Body of pancreas (tissue), 4 donors: Measurements from ENCODE around the gene SSU72. TPM values are rescaled to one million over a fixed set of nuclear protein-coding genes. Genes with fewer than 3 reads are reported as not detected.

Experiments
- ATAC-seq: fragments of 150-250 bp; one replicate; pipeline ENCODE4 v1.9.1; 2016
- DNase-seq, 4 donors: peaks; one replicate each; pipeline ENCODE4 v3.0.0-alpha.2; 2019
- H3K27ac ChIP-seq, 4 donors: fragments of 200-600 bp; sonication (generic); 1 replicate in 3 of 4; 2 replicates in 1 of 4; pipeline versions ENCODE4 v1.5.1 to v1.6.1; 2016 to 2019; ENCODE audit warnings: mild to moderate bottlenecking in 1 of 4, mixed read lengths in 1 of 4, moderate library complexity in 1 of 4
- H3K27me3 ChIP-seq, 2 donors: fragments of 200-600 bp; sonication (generic); one replicate each; pipeline ENCODE4 v1.6.0; 2016; ENCODE audit warnings: mild to moderate bottlenecking in 1 of 2
- H3K36me3 ChIP-seq, 2 donors: fragments of 200-600 bp; sonication (generic); replicated peaks in 1 of 2; 2 replicates each; pipeline ENCODE4 v1.5.1; 2016; ENCODE audit warnings: low read depth in 2 of 2; ENCODE audit not compliant: insufficient read depth in 1 of 2
- H3K4me1 ChIP-seq: fragments of 200-600 bp; sonication (generic); one replicate; pipeline ENCODE4 v1.6.0; 2016
- H3K4me3 ChIP-seq, 2 donors: fragments of 200-600 bp; sonication (generic); 1 replicate in 1 of 2; 2 replicates in 1 of 2; pipeline ENCODE4 v1.5.1; 2016 to 2019
- H3K9me3 ChIP-seq, 3 donors: fragments of 200-600 bp; sonication (generic); 1 replicate in 2 of 3; 2 replicates in 1 of 3; pipeline ENCODE4 v1.5.1; 2016
- POLR2A ChIP-seq, 3 donors: fragments of 450-650 bp; IDR thresholded peaks; one replicate each; pipeline ENCODE4 v1.6.1; 2016; ENCODE audit warnings: antibody characterized with exemption in 3 of 3, mild to moderate bottlenecking in 2 of 3
- WGBS, 2 donors: methylation state at CpG; one replicate each; pipeline ENCODE4 v1.1.5; 2017; 5-methylcytosine and 5-hydroxymethylcytosine counted together
- intact Hi-C: fragments of 100-400 bp; cut with DNase I; formaldehyde crosslinking; loops from one replicate; pipeline ENCODE4 v1.15.1; 2023
- total RNA-seq, 2 donors: library from RNA; depleted of rRNA; stranded (reverse); fragments of >200 nt; gene quantifications; one replicate each; pipeline ENCODE4 v1.1.0, GENCODE V29; 2016
- TF ChIP-seq, protein P1 (sequence below), 7 experiments: fragments of 450-650 bp in 4 of 7; fragments of 200-600 bp in 3 of 7; sonication (generic) in 3 of 7; IDR thresholded peaks; one replicate each; pipeline ENCODE4 v1.5.1; 2016 to 2019; ENCODE audit warnings: antibody characterized with exemption in 7 of 7

The SSU72 gene
- total RNA-seq, 2 donors from 2014 or later: 82.1 to 113 TPM

DNA sequence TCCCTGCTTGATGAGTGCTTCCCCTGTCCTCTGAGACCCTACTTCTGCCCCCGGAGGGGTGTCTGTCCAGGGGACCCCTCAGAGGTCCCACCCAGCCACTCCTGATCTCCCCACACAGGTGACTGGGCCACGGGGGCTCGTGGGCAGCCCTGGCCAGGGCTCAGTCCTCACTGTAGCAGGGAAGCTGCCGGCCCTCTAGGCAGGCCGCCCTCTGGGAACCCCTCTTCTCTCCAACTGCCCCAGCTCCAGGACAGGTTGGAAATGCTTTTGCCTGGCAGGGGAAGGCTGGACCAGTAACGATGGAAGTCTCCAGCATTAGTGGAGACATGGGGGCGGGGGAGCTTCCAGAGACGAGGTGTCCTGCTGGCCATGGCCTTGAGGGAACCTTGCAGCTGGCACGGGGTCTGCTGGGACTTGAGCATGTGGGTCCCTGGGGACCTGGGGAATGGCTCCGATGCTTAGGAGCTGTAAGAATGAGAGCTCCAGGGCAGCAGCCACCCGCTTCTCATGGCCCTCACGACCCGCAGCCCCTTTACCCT, 28.4 kb upstream of the SSU72 start:
- peak in 1 of 4 donors; percentile 13 for DNase-seq
- no peak for TF ChIP-seq POLR2A (IDR thresholded peaks at IDR 0.05)
- TF ChIP-seq, protein P1, sequence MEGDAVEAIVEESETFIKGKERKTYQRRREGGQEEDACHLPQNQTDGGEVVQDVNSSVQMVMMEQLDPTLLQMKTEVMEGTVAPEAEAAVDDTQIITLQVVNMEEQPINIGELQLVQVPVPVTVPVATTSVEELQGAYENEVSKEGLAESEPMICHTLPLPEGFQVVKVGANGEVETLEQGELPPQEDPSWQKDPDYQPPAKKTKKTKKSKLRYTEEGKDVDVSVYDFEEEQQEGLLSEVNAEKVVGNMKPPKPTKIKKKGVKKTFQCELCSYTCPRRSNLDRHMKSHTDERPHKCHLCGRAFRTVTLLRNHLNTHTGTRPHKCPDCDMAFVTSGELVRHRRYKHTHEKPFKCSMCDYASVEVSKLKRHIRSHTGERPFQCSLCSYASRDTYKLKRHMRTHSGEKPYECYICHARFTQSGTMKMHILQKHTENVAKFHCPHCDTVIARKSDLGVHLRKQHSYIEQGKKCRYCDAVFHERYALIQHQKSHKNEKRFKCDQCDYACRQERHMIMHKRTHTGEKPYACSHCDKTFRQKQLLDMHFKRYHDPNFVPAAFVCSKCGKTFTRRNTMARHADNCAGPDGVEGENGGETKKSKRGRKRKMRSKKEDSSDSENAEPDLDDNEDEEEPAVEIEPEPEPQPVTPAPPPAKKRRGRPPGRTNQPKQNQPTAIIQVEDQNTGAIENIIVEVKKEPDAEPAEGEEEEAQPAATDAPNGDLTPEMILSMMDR (IDR thresholded peaks at IDR 0.05): no peak
- Histone ChIP-seq H3K27me3 (no peaks in the 10 kb centered on the region), H3K9me3 (no peaks in the 10 kb centered on the region), H3K4me3 (no peak overlapping the region), H3K27ac (no peak overlapping the region), H3K4me1 (peaks cover 15% of the 10 kb centered on the region), H3K36me3 (no peaks in the 10 kb centered on the region)
- ATAC-seq: no peak
- intact Hi-C loops: no loop called here
- 53 to 63% methylated on average over 6 to 13 of the region's 13 CpGs for WGBS, 2 donors

- Histone ChIP-seq H3K27me3 (no peaks in the 10 kb centered on the region), H3K4me3 (no peak overlapping the region), H3K9me3 (no peaks in the 10 kb centered on the region), H3K4me1 (peaks cover 21% of the 10 kb centered on the region), H3K27ac (no peak overlapping the region), H3K36me3 (no peaks in the 10 kb centered on the region)
- DNase-seq (peak in 1 of 4 donors; percentile 7), ATAC-seq (no peak)
- WGBS, 2 donors: 51 to 53% methylated on average over 16 to 17 of the region's 18 CpGs
- intact Hi-C loops: no loop called here
- no peak for TF ChIP-seq POLR2A (IDR thresholded peaks at IDR 0.05)
- TF ChIP-seq, protein P1 (IDR thresholded peaks at IDR 0.05): no peak
Measured at GRCh38 chr1:1602304-1602967, 27.8 kb upstream of the SSU72 start.

GRCh38 chr1:1601564-1602303, 27.1 kb upstream of the SSU72 start:
- TF ChIP-seq, protein P1 (IDR thresholded peaks at IDR 0.05): no peak
- TF ChIP-seq POLR2A (IDR thresholded peaks at IDR 0.05): no peak

GRCh38 chr1:1600861-1601563, 26.3 kb upstream of the SSU72 start:
- no peak overlapping the region for H3K27ac ChIP-seq
- no peak overlapping the region for H3K4me3 ChIP-seq
- H3K27me3 ChIP-seq: no peaks in the 10 kb centered on the region

More at GRCh38 chr1:1601564-1602303, 27.1 kb upstream of the SSU72 start:
- DNase-seq: peak in 1 of 4 donors; percentile 7
- no peak overlapping the region for H3K4me3 ChIP-seq
- H3K4me1 ChIP-seq: peaks cover 26% of the 10 kb centered on the region
- H3K36me3 ChIP-seq: no peaks in the 10 kb centered on the region
- WGBS, 2 donors: 78 to 85% methylated on average over 9 to 12 of the region's 15 CpGs
- intact Hi-C loops: no loop called here
- no peaks in the 10 kb centered on the region for H3K9me3 ChIP-seq
- ATAC-seq: no peak
- H3K27ac ChIP-seq: no peak overlapping the region
- no peaks in the 10 kb centered on the region for H3K27me3 ChIP-seq

More at GRCh38 chr1:1600861-1601563, 26.3 kb upstream of the SSU72 start:
- WGBS, 2 donors: 66% methylated on average over 19 of the region's 22 CpGs; no CpG with 5 or more reads in 1 of the 2 donors
- H3K36me3 ChIP-seq: no peaks in the 10 kb centered on the region
- no peaks in the 10 kb centered on the region for H3K9me3 ChIP-seq
- intact Hi-C loops: no loop called here
- TF ChIP-seq, protein P1 (IDR thresholded peaks at IDR 0.05): no peak
- no peak for TF ChIP-seq POLR2A (IDR thresholded peaks at IDR 0.05)
- peaks cover 26% of the 10 kb centered on the region for H3K4me1 ChIP-seq
- ATAC-seq (no peak), DNase-seq (peak in 1 of 4 donors; percentile 11)
